HS-5 (cell line): ENCODE results near the gene USE1.

Experiments used
- DNase-seq: peaks from one replicate; pipeline ENCODE4 v3.0.0-alpha.2; 2012; ENCODE audit warnings: low read depth

The USE1 gene

DNA sequence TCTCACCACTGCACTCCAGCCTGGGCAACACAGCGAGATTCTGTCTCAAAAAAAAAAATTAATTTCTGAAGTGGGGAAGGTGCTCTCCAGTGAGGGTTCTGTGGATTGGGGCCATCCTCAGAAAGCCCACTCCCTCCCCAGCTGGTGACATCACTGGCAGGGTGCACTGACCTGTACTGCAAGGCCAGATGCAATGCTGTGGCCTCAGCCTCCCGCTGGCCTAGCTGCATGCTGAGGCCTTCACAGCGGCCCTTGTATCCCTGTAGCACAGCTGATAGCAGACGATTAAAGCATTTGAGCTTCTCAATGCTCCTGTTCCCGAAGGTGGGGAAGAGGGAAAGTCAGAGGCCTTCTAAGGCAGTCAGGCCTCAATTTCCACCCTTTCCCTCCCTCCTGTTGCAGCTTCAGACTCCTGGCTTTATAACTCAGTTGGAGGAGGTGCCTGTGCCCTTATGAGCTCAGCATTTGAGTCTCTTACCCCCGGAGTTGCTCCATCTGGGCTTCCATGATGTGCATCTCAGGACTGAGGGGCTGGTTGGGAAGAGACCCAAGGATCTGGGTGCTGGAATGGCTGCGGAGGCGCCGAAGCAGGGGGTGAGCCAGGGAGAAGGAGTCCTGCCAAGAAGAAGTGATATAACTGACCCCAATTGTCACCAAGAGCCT lies 44.1 kb downstream of the USE1 start:
- no peak for DNase-seq

DNA sequence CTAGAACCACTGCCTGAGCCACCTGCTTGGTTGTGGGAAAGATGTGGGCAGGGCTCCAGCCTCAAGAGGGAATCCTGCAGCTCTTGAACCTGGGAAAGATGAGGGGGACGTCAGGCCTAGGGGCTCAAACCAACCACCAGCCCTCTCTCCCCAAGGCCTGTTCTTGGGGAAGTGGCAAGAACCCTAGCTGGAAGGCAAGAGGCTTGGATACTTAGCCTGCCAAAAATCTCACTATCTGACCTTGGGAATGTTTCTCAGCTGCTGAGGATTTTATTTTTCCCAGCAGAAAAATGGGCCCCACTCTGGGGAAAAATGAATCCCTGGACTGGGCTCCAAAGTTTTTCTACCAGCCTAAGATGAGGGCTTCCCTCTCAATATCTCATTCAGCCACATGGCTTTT lies 44.8 kb downstream of the USE1 start:
- no peak for DNase-seq

DNA sequence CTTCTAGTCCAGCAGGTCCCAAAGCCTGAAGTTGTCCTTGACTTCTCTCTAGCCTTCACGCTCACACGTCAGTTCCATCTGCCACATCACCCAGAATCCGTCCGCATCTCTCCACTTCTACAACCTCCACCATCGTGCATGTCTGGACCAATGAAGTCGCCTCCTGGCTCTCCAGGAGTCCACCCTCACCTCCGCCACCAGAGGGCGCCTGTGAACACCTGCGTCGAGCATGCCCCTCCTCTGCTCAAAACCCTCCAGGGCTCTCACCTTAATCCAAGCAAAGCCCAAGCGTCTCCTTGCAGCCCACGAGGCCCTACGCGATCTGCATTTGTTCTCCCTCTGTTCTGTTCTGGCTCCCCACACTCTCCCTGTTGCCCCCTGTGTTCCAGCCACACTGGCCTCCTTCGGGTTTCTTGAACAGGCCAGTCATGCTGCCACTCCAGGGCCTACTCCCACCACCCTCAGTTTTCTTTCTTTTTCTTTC lies 45.7 kb downstream of the USE1 start:
- DNase-seq = no peak

DNA sequence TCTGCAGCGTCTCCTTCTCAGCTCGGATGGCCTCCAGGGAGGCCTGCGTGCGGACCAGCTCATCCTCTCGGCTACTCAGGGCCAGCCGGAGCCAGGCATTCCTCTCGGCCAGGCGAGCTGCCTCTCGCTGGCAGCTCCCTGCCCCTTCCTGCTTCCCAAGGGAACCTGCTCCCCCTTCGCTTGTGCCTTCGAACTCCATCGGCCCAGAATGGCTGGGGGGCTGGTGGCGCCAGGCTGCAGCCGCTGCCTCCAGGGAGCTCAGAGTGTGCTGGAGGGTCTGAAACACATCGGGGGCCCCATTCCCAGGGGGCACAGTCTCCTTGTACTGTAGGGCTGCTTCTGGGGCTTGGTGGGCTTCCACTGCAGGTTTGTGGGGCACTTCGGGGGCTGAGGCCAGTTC lies 47.4 kb downstream of the USE1 start:
- DNase-seq = no peak

DNA sequence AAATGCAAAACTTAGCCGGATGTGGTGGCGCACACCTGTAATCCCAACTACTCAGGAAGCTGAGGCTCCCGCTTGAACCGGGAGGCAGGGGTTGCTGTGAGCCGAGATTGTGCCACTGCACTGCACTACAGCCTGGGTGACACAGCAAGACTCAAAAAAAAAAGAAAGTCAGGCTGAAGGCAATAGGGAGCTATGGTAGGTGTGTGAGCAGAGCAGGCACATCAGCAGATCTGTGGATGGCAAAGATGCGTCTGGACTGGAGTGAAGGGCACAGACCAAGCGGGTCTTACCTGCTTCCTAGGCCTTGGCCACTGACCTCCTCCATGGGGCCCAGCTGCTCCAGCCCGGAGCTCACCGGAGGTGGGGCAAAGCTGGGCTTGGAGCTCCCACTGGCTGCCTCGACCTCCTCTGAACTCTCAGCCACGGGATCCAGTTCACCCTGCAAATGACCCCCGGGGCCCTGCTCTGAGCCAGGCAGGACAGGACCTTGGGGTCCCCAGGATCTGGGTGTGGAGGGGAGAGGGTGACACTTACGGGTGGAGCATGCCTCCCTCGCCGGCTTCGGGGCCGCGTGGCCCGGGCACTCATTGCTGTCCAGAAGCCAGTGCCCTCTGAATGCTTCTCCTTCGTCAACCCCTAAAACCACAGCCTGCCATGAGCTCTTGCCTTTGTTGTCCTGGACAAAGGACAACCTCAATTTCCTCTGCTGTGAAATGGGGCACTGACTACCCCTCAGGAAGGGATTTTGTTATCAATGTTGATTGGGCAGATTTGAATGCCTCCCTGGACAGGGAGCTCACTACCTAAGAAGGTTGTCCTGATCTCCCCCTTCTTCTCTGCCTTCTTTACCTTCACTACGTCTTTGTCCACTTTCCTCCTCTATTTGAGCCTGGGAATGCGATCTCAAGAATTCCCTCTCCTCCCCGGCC lies 48.8 kb downstream of the USE1 start:
- DNase-seq = no peak

- no peak for DNase-seq
Measured at GRCh38 chr19:17264641-17264979, 49.5 kb downstream of the USE1 start, which contains the start of gene USHBP1. Gene USHBP1 (minus strand): TSS chr19:17264745. CDS start chr19:17264299, 446 bp downstream.

GRCh38 chr19:17266026-17266425 lies 50.9 kb downstream of the USE1 start:
- no peak for DNase-seq

GRCh38 chr19:17266589-17266974 lies 51.4 kb downstream of the USE1 start:
- DNase-seq = no peak

DNA sequence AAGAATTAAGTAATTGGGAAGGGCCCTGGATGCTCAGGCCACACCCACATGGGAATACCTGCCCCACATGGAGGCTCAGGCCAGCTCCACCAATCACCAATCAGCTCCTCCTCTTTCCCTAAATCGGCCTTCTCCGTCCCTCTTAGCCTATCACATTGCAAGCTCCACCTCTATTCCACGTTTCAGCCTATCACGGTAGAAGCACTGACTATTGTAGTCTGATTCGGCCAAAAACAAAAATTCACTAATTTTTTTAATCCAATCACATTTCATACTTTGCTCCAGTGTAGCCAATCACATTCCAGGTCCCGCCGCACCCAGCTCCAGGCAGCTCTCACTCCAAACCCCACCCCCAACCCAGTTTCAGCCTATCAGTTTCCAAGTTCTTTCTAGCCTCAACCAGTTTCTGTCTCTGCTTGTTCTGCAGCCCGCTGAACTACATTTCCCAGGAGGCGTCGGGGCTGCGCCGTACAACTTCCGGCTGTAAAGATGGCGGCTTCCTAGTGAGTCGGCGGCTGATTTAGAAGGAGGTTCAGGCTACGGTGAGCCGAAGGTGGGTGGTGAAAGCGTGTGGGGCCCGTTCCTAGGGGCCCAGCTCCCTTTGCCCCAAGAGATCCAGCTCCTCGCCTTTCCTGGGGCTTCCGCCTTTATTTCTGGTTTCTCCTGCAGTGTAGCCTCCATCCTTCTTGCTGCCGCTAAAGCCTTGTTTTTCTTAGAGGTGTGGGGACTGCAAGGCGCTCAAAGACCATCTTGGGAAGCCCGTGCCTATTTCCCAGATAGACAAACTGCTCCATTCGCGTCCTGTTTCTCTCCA lies 52.0 kb downstream of the USE1 start, which contains the start of gene BABAM1:
BABAM1 (plus strand) TSS at position 469 of the 814 bp plus-strand sequence. CDS start 1,364 bp downstream, outside the sequence.
- peak; percentile 95 for DNase-seq

DNA sequence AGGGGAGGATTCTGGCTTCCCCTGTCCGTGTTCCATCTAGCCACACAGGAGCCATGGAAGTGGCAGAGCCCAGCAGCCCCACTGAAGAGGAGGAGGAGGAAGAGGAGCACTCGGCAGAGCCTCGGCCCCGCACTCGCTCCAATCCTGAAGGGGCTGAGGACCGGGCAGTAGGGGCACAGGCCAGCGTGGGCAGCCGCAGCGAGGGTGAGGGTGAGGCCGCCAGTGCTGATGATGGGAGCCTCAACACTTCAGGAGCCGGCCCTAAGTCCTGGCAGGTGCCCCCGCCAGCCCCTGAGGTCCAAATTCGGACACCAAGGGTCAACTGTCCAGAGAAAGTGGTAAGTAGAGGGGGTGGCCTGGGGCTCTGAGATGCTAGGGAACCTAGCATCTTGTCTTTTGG lies 53.6 kb downstream of the USE1 start:
- DNase-seq = no peak
